Subcutaneous abdominal adipose tissue (tissue), 5 donors: Measurements from ENCODE around the gene L1TD1.
"Not testable (repeated sequence)": the region's sequence is repeated elsewhere in the genome, so short reads cannot be mapped to it uniquely, and the experiment has no call there.

Experiments used
- H3K27ac ChIP-seq: one replicate; pipeline ENCODE4 v1.7.0; 2013; ENCODE audit warnings: low read depth, mild to moderate bottlenecking, inconsistent platforms, low read length, moderate library complexity
- H3K27me3 ChIP-seq, 5 donors: one replicate each; pipeline ENCODE4 v1.7.0; 2013; ENCODE audit warnings: low read length in 5 of 5, inconsistent platforms in 1 of 5; ENCODE audit not compliant: control insufficient read depth in 5 of 5, insufficient read depth in 4 of 5
- H3K36me3 ChIP-seq, 5 donors: one replicate each; pipeline ENCODE4 v1.7.0; 2013; ENCODE audit warnings: low read length in 5 of 5; ENCODE audit not compliant: control insufficient read depth in 5 of 5, insufficient read depth in 5 of 5
- H3K4me1 ChIP-seq, 5 donors: one replicate each; pipeline ENCODE4 v1.7.0; 2013; ENCODE audit warnings: low read length in 5 of 5, mild to moderate bottlenecking in 3 of 5, moderate library complexity in 1 of 5; ENCODE audit not compliant: control insufficient read depth in 5 of 5, insufficient read depth in 5 of 5
- H3K4me3 ChIP-seq, 5 donors: one replicate each; pipeline ENCODE4 v1.7.0; 2013; ENCODE audit warnings: low read length in 5 of 5, low read depth in 1 of 5
- H3K9ac ChIP-seq, 5 donors: one replicate each; pipeline ENCODE4 v1.7.0; 2013; ENCODE audit warnings: low read length in 5 of 5, mild to moderate bottlenecking in 4 of 5, moderate library complexity in 3 of 5
- H3K9me3 ChIP-seq, 5 donors: one replicate each; pipeline ENCODE4 v1.7.0; 2013; ENCODE audit warnings: low read length in 5 of 5; ENCODE audit not compliant: control insufficient read depth in 5 of 5
- donor health status: healthy.
- donor health status: healthy.
- donor health status: healthy.
- donor health status: healthy.
- donor health status: healthy.

The L1TD1 gene

GRCh38 chr1:62244380-62244779 is 49.7 kb downstream of the L1TD1 start:
- not testable (repeated sequence) for H3K9me3 ChIP-seq, H3K9ac ChIP-seq, H3K27ac ChIP-seq, H3K4me3 ChIP-seq, H3K4me1 ChIP-seq, H3K27me3 ChIP-seq
- peaks cover 0 to 28% (median 6%) of the 10 kb centered on the region in 5 donors for H3K36me3 ChIP-seq

GRCh38 chr1:62245201-62245600 is 50.6 kb downstream of the L1TD1 start:
- Histone ChIP-seq H3K4me3 (no peak overlapping the region), H3K9me3 (no peaks in the 10 kb centered on the region), H3K27me3 (no peaks in the 10 kb centered on the region), H3K4me1 (peaks cover 0 to 6% (median 0%) of the 10 kb centered on the region in 5 donors), H3K9ac (no peak overlapping the region), H3K27ac (no peak overlapping the region), H3K36me3 (peaks cover 0 to 28% (median 6%) of the 10 kb centered on the region in 5 donors)

- Histone ChIP-seq H3K27ac (no peak overlapping the region), H3K9me3 (no peaks in the 10 kb centered on the region), H3K4me3 (no peak overlapping the region), H3K4me1 (no peaks in the 10 kb centered on the region), H3K27me3 (no peaks in the 10 kb centered on the region), H3K36me3 (peaks cover 0 to 35% (median 17%) of the 10 kb centered on the region in 5 donors), H3K9ac (no peak overlapping the region)
Measured at GRCh38 chr1:62247391-62248168, 52.9 kb downstream of the L1TD1 start.

GRCh38 chr1:62250126-62250726 is 55.6 kb downstream of the L1TD1 start:
- Histone ChIP-seq H3K9ac (no peak overlapping the region), H3K27me3 (no peaks in the 10 kb centered on the region), H3K9me3 (no peaks in the 10 kb centered on the region), H3K27ac (no peak overlapping the region), H3K4me1 (no peaks in the 10 kb centered on the region), H3K4me3 (no peak overlapping the region), H3K36me3 (peaks cover 0 to 33% (median 18%) of the 10 kb centered on the region in 5 donors)

GRCh38 chr1:62259551-62259950 is 64.9 kb downstream of the L1TD1 start:
- no peaks in the 10 kb centered on the region for H3K9me3 ChIP-seq
- H3K36me3 ChIP-seq, result peaks cover 3 to 21% (median 10%) of the 10 kb centered on the region in 5 donors
- no peak overlapping the region for H3K4me3 ChIP-seq
- H3K27me3 ChIP-seq, result no peaks in the 10 kb centered on the region
- H3K27ac ChIP-seq, result no peak overlapping the region
- peaks cover 0 to 10% (median 8%) of the 10 kb centered on the region in 5 donors for H3K4me1 ChIP-seq
- no peak overlapping the region for H3K9ac ChIP-seq

GRCh38 chr1:62260688-62261087 is 66.0 kb downstream of the L1TD1 start:
- peaks cover 4 to 23% (median 10%) of the 10 kb centered on the region in 5 donors for H3K36me3 ChIP-seq
- H3K4me3 ChIP-seq, result no peak overlapping the region
- peaks cover 0 to 10% (median 8%) of the 10 kb centered on the region in 5 donors for H3K4me1 ChIP-seq
- H3K27me3 ChIP-seq, result no peaks in the 10 kb centered on the region
- no peaks in the 10 kb centered on the region for H3K9me3 ChIP-seq
- H3K27ac ChIP-seq, result no peak overlapping the region
- H3K9ac ChIP-seq, result no peak overlapping the region
